ENCODE results near the gene DCC.

DNA sequence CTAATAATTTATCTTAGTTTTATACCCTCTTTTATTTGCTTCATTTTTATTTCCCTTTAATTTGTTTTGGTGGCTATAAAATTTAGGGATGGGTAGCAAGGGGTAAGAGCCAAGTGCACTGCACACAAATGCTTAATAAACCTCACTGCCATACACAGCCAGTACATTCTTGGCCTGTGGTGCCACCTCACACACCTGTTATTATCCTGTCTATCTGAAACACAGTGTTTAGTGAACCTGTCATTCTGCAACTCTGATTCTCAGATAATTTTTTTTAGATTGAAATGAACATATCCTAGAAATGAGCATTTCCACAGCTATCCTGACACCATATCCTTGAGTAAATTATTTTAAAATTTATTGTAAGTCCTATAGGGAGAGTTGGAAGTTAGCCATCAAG, 807.5 kb downstream of the DCC start:
- TF ChIP-seq, protein P1, sequence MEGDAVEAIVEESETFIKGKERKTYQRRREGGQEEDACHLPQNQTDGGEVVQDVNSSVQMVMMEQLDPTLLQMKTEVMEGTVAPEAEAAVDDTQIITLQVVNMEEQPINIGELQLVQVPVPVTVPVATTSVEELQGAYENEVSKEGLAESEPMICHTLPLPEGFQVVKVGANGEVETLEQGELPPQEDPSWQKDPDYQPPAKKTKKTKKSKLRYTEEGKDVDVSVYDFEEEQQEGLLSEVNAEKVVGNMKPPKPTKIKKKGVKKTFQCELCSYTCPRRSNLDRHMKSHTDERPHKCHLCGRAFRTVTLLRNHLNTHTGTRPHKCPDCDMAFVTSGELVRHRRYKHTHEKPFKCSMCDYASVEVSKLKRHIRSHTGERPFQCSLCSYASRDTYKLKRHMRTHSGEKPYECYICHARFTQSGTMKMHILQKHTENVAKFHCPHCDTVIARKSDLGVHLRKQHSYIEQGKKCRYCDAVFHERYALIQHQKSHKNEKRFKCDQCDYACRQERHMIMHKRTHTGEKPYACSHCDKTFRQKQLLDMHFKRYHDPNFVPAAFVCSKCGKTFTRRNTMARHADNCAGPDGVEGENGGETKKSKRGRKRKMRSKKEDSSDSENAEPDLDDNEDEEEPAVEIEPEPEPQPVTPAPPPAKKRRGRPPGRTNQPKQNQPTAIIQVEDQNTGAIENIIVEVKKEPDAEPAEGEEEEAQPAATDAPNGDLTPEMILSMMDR (IDR thresholded peaks at IDR 0.05 in 2 of 3, conservative IDR thresholded peaks at IDR 0.05 in 1 of 3; ENCODE audit: borderline replicate concordance in 1 of 3, insufficient read depth in 1 of 3, low read depth in 2 of 3, low read length in 2 of 3), result no peak
- TF ChIP-seq, protein P2, sequence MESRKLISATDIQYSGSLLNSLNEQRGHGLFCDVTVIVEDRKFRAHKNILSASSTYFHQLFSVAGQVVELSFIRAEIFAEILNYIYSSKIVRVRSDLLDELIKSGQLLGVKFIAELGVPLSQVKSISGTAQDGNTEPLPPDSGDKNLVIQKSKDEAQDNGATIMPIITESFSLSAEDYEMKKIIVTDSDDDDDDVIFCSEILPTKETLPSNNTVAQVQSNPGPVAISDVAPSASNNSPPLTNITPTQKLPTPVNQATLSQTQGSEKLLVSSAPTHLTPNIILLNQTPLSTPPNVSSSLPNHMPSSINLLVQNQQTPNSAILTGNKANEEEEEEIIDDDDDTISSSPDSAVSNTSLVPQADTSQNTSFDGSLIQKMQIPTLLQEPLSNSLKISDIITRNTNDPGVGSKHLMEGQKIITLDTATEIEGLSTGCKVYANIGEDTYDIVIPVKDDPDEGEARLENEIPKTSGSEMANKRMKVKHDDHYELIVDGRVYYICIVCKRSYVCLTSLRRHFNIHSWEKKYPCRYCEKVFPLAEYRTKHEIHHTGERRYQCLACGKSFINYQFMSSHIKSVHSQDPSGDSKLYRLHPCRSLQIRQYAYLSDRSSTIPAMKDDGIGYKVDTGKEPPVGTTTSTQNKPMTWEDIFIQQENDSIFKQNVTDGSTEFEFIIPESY (IDR thresholded peaks at IDR 0.05; ENCODE audit: extremely low read depth, insufficient replicate concordance, low read length), result no peak
- TF ChIP-seq, protein P3, sequence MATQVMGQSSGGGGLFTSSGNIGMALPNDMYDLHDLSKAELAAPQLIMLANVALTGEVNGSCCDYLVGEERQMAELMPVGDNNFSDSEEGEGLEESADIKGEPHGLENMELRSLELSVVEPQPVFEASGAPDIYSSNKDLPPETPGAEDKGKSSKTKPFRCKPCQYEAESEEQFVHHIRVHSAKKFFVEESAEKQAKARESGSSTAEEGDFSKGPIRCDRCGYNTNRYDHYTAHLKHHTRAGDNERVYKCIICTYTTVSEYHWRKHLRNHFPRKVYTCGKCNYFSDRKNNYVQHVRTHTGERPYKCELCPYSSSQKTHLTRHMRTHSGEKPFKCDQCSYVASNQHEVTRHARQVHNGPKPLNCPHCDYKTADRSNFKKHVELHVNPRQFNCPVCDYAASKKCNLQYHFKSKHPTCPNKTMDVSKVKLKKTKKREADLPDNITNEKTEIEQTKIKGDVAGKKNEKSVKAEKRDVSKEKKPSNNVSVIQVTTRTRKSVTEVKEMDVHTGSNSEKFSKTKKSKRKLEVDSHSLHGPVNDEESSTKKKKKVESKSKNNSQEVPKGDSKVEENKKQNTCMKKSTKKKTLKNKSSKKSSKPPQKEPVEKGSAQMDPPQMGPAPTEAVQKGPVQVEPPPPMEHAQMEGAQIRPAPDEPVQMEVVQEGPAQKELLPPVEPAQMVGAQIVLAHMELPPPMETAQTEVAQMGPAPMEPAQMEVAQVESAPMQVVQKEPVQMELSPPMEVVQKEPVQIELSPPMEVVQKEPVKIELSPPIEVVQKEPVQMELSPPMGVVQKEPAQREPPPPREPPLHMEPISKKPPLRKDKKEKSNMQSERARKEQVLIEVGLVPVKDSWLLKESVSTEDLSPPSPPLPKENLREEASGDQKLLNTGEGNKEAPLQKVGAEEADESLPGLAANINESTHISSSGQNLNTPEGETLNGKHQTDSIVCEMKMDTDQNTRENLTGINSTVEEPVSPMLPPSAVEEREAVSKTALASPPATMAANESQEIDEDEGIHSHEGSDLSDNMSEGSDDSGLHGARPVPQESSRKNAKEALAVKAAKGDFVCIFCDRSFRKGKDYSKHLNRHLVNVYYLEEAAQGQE (IDR thresholded peaks at IDR 0.05; ENCODE audit: low read depth), result no peak
- TF ChIP-seq POLR2A (IDR thresholded peaks at IDR 0.05; ENCODE audit: borderline replicate concordance, extremely low read depth, insufficient read depth, insufficient read length), result no peak
- TF ChIP-seq CEBPB (IDR thresholded peaks at IDR 0.05; ENCODE audit: low read depth), result no peak

All from HCT116 (cell line).